ENCODE results near the gene MAPK9.

MAPK9 gene

GRCh38 chr5:180241600-180241999, 50.3 kb downstream of the MAPK9 start:
- Histone ChIP-seq H3K4me1 (ENCODE audit: control insufficient read depth, low read length) (no peaks in the 10 kb centered on the region), H3K9me2 (replicated peaks; ENCODE audit: control insufficient read depth, low read length) (no peaks in the 10 kb centered on the region), H3F3A (ENCODE audit: control insufficient read depth, insufficient read depth) (no peaks in the 10 kb centered on the region), H3K36me3 (ENCODE audit: control insufficient read depth, low read length) (peaks cover 22% of the 10 kb centered on the region), H3K79me2 (ENCODE audit: control insufficient read depth, low read length) (no peaks in the 10 kb centered on the region), H3K4me2 (ENCODE audit: low read length) (no peak overlapping the region), H3K27me3 (ENCODE audit: control insufficient read depth, low read length) (no peaks in the 10 kb centered on the region), H4K20me1 (ENCODE audit: control insufficient read depth, insufficient read depth, low read depth, low read length) (no peaks in the 10 kb centered on the region), H3K9me3 (ENCODE audit: control insufficient read depth, insufficient read depth, low read length) (no peaks in the 10 kb centered on the region), H3K27ac (ENCODE audit: low read depth, low read length) (no peak overlapping the region), H3K4me3 (ENCODE audit: low read length) (no peak overlapping the region)
- no peak for TF ChIP-seq EZH2phosphoT487 (IDR thresholded peaks at IDR 0.05; ENCODE audit: borderline replicate concordance, low read length)
- no peak for TF ChIP-seq CTCF (IDR thresholded peaks at IDR 0.05; ENCODE audit: low read depth, low read length, poor library complexity, severe bottlenecking)

- Histone ChIP-seq H3K9me2 (replicated peaks; ENCODE audit: control insufficient read depth, low read length) (no peaks in the 10 kb centered on the region), H3K27me3 (ENCODE audit: control insufficient read depth, low read length) (no peaks in the 10 kb centered on the region), H3K4me1 (ENCODE audit: control insufficient read depth, low read length) (no peaks in the 10 kb centered on the region), H3K36me3 (ENCODE audit: control insufficient read depth, low read length) (peaks cover 21% of the 10 kb centered on the region), H3F3A (ENCODE audit: control insufficient read depth, insufficient read depth) (no peaks in the 10 kb centered on the region), H3K9me3 (ENCODE audit: control insufficient read depth, insufficient read depth, low read length) (no peaks in the 10 kb centered on the region), H3K27ac (ENCODE audit: low read depth, low read length) (no peak overlapping the region), H3K4me2 (ENCODE audit: low read length) (no peak overlapping the region), H3K4me3 (ENCODE audit: low read length) (no peak overlapping the region), H4K20me1 (ENCODE audit: control insufficient read depth, insufficient read depth, low read depth, low read length) (no peaks in the 10 kb centered on the region), H3K79me2 (ENCODE audit: control insufficient read depth, low read length) (no peaks in the 10 kb centered on the region)
- no peak for TF ChIP-seq EZH2phosphoT487 (IDR thresholded peaks at IDR 0.05; ENCODE audit: borderline replicate concordance, low read length)
- TF ChIP-seq CTCF (IDR thresholded peaks at IDR 0.05; ENCODE audit: low read depth, low read length, poor library complexity, severe bottlenecking), result no peak
Observed at GRCh38 chr5:180238631-180239030, 53.3 kb downstream of the MAPK9 start.

- H3K4me1 ChIP-seq (ENCODE audit: control insufficient read depth, low read length), result no peaks in the 10 kb centered on the region
- no peaks in the 10 kb centered on the region for H3F3A ChIP-seq (ENCODE audit: control insufficient read depth, insufficient read depth)
- H3K27me3 ChIP-seq (ENCODE audit: control insufficient read depth, low read length), result no peaks in the 10 kb centered on the region
- H4K20me1 ChIP-seq (ENCODE audit: control insufficient read depth, insufficient read depth, low read depth, low read length), result no peaks in the 10 kb centered on the region
- H3K27ac ChIP-seq (ENCODE audit: low read depth, low read length), result no peak overlapping the region
- H3K4me2 ChIP-seq (ENCODE audit: low read length), result no peak overlapping the region
- no peaks in the 10 kb centered on the region for H3K9me3 ChIP-seq (ENCODE audit: control insufficient read depth, insufficient read depth, low read length)
- H3K79me2 ChIP-seq (ENCODE audit: control insufficient read depth, low read length), result no peaks in the 10 kb centered on the region
- no peak overlapping the region for H3K4me3 ChIP-seq (ENCODE audit: low read length)
- TF ChIP-seq EZH2phosphoT487 (IDR thresholded peaks at IDR 0.05; ENCODE audit: borderline replicate concordance, low read length), result no peak
- no peak for TF ChIP-seq CTCF (IDR thresholded peaks at IDR 0.05; ENCODE audit: low read depth, low read length, poor library complexity, severe bottlenecking)
- no peaks in the 10 kb centered on the region for H3K9me2 ChIP-seq (replicated peaks; ENCODE audit: control insufficient read depth, low read length)
- peaks cover 18% of the 10 kb centered on the region for H3K36me3 ChIP-seq (ENCODE audit: control insufficient read depth, low read length)
Observed at GRCh38 chr5:180235846-180236245, 56.0 kb downstream of the MAPK9 start.

DNA sequence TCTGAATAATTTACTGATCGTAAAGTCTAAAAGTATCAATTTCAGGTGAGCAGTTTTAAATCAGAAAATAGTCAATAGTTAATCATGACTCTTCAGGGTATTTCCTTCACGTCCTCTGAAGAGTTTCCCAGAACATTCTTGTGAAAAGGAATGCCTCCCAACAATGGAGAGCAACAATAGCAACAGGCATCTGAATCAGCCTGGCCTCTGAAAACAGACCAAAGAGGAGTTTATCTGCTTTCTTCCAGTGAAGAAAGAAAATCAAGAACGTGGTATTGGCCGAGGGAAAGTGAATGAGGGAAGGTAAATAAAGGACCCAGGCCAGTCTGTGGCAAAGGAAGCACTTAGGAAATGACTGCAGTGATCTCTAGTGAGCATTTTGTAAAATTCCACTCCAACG, 56.8 kb downstream of the MAPK9 start:
- TF ChIP-seq EZH2phosphoT487 (IDR thresholded peaks at IDR 0.05; ENCODE audit: borderline replicate concordance, low read length), result no peak
- TF ChIP-seq CTCF (IDR thresholded peaks at IDR 0.05; ENCODE audit: low read depth, low read length, poor library complexity, severe bottlenecking), result no peak
- Histone ChIP-seq H3K27me3 (ENCODE audit: control insufficient read depth, low read length) (no peaks in the 10 kb centered on the region), H3K4me2 (ENCODE audit: low read length) (no peak overlapping the region), H3K4me3 (ENCODE audit: low read length) (no peak overlapping the region), H3F3A (ENCODE audit: control insufficient read depth, insufficient read depth) (no peaks in the 10 kb centered on the region), H3K9me2 (replicated peaks; ENCODE audit: control insufficient read depth, low read length) (no peaks in the 10 kb centered on the region), H4K20me1 (ENCODE audit: control insufficient read depth, insufficient read depth, low read depth, low read length) (no peaks in the 10 kb centered on the region), H3K36me3 (ENCODE audit: control insufficient read depth, low read length) (peaks cover 15% of the 10 kb centered on the region), H3K79me2 (ENCODE audit: control insufficient read depth, low read length) (no peaks in the 10 kb centered on the region), H3K9me3 (ENCODE audit: control insufficient read depth, insufficient read depth, low read length) (no peaks in the 10 kb centered on the region), H3K4me1 (ENCODE audit: control insufficient read depth, low read length) (no peaks in the 10 kb centered on the region), H3K27ac (ENCODE audit: low read depth, low read length) (no peak overlapping the region)

All from DOHH2 (cell line).